ENCODE data around the gene SLC39A7. TPM values are rescaled to one million over a fixed set of nuclear protein-coding genes. Genes with fewer than 3 reads are reported as not detected.

Gene SLC39A7
- total and polyA plus RNA-seq, 2 of the 13 experiments (the other 11 are each of a cell fraction or from before 2014, with no cell fraction given): 142 to 229 TPM

GRCh38 chr6:33176906-33177305 lies 23.8 kb upstream of the SLC39A7 start:
- Histone ChIP-seq H3K4me3 (replicated peaks in 1 of 3; ENCODE audit: insufficient read depth in 1 of 3, low read depth in 2 of 3, low read length in 3 of 3) (no peak overlapping the region), H2AFZ (ENCODE audit: low read length) (no peak overlapping the region), H3K4me1 (ENCODE audit: insufficient read depth, low read length) (peaks cover 22% of the 10 kb centered on the region), H3K4me2 (ENCODE audit: low read depth, low read length) (no peak overlapping the region), H3K79me2 (ENCODE audit: insufficient read depth, low read length) (no peaks in the 10 kb centered on the region), H3K27me3 (ENCODE audit: control insufficient read depth in 1 of 2, insufficient read depth in 2 of 2, low read length in 2 of 2) (peaks cover 6 to 63% of the 10 kb centered on the region in 2 experiments; a peak in 4 of 5 replicates), H3K27ac (ENCODE audit: extremely low read length, insufficient read depth, low read length) (no peak overlapping the region), H4K20me1 (ENCODE audit: insufficient read depth, low read length) (no peaks in the 10 kb centered on the region), H3K36me3 (replicated peaks in 1 of 2; ENCODE audit: control insufficient read depth in 1 of 2, insufficient read depth in 2 of 2, low read length in 2 of 2) (no peaks in the 10 kb centered on the region), H3K9me3 (ENCODE audit: low read length) (no peaks in the 10 kb centered on the region), H3K9ac (ENCODE audit: insufficient read depth, low read depth, low read length) (no peak overlapping the region)
- ChIA-PET CTCF (ENCODE audit: low intra/inter-chr PET ratio, low total read pairs) (no interaction called here), POLR2A (no interaction called here)
- FAIRE-seq: no peak
- intact Hi-C loops (cut with micrococcal nuclease; ENCODE audit: unreplicated experiment): no loop called here
- in situ Hi-C loops (cut with HindIII; ENCODE audit: extremely low pct_ligation_motif_present, low pct_unique_long_range_greater_than_20kb): no loop called here
- BruUV-seq (replicated peaks): no TSS peak
- no peak for TF ChIP-seq TBP (CRISPR knock-in tag; IDR thresholded peaks at IDR 0.05)
- TF ChIP-seq, protein P1, sequence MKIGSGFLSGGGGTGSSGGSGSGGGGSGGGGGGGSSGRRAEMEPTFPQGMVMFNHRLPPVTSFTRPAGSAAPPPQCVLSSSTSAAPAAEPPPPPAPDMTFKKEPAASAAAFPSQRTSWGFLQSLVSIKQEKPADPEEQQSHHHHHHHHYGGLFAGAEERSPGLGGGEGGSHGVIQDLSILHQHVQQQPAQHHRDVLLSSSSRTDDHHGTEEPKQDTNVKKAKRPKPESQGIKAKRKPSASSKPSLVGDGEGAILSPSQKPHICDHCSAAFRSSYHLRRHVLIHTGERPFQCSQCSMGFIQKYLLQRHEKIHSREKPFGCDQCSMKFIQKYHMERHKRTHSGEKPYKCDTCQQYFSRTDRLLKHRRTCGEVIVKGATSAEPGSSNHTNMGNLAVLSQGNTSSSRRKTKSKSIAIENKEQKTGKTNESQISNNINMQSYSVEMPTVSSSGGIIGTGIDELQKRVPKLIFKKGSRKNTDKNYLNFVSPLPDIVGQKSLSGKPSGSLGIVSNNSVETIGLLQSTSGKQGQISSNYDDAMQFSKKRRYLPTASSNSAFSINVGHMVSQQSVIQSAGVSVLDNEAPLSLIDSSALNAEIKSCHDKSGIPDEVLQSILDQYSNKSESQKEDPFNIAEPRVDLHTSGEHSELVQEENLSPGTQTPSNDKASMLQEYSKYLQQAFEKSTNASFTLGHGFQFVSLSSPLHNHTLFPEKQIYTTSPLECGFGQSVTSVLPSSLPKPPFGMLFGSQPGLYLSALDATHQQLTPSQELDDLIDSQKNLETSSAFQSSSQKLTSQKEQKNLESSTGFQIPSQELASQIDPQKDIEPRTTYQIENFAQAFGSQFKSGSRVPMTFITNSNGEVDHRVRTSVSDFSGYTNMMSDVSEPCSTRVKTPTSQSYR (CRISPR knock-in tag; IDR thresholded peaks at IDR 0.05; ENCODE audit: borderline replicate concordance): no peak
- no peak for TF ChIP-seq ZNF451 (CRISPR knock-in tag; IDR thresholded peaks at IDR 0.05)
- no peak for TF ChIP-seq NPAS2 (CRISPR knock-in tag; IDR thresholded peaks at IDR 0.05; ENCODE audit: borderline replicate concordance)
- TF ChIP-seq SOX13 (IDR thresholded peaks at IDR 0.05): no peak
- no peak for TF ChIP-seq SOX13 (CRISPR knock-in tag; conservative IDR thresholded peaks at IDR 0.05 in 1 of 2, IDR thresholded peaks at IDR 0.05 in 1 of 2)
- no peak for TF ChIP-seq ZNF260 (CRISPR knock-in tag; IDR thresholded peaks at IDR 0.05; ENCODE audit: borderline replicate concordance, low read depth)
- no peak for TF ChIP-seq ZNF337 (CRISPR knock-in tag; IDR thresholded peaks at IDR 0.05; ENCODE audit: borderline replicate concordance, low read depth)
- TF ChIP-seq KLF13 (CRISPR knock-in tag; IDR thresholded peaks at IDR 0.05): no peak
- TF ChIP-seq CENPX (CRISPR knock-in tag; IDR thresholded peaks at IDR 0.05): no peak
- no peak for TF ChIP-seq ZNF329 (CRISPR knock-in tag; IDR thresholded peaks at IDR 0.05; ENCODE audit: low read depth)
- TF ChIP-seq ZSCAN5A (CRISPR knock-in tag; IDR thresholded peaks at IDR 0.05; ENCODE audit: borderline replicate concordance): no peak
- TF ChIP-seq RFX3 (CRISPR knock-in tag; IDR thresholded peaks at IDR 0.05): no peak
- TF ChIP-seq ZNF800 (CRISPR knock-in tag; IDR thresholded peaks at IDR 0.05): no peak
- TF ChIP-seq U2AF2 (IDR thresholded peaks at IDR 0.05; ENCODE audit: low read depth, low read length): no peak
- no peak for TF ChIP-seq KMT2B (CRISPR knock-in tag; IDR thresholded peaks at IDR 0.05)
- no peak for TF ChIP-seq ZNF629 (CRISPR knock-in tag; conservative IDR thresholded peaks at IDR 0.05)
- TF ChIP-seq ZNF792 (CRISPR knock-in tag; IDR thresholded peaks at IDR 0.05): no peak
- no peak for TF ChIP-seq ZNF747 (CRISPR knock-in tag; IDR thresholded peaks at IDR 0.05; ENCODE audit: borderline replicate concordance)
- TF ChIP-seq GATAD1 (CRISPR knock-in tag; IDR thresholded peaks at IDR 0.05): no peak
- TF ChIP-seq MAZ (IDR thresholded peaks at IDR 0.05; ENCODE audit: borderline replicate concordance, low read depth, low read length): no peak
- no peak for TF ChIP-seq MAZ (CRISPR knock-in tag; IDR thresholded peaks at IDR 0.05; ENCODE audit: low read depth)
- no peak for ATAC-seq
- WGBS (ENCODE audit: low lambda C conversion rate): 11% methylated on average over 7 of the region's 7 CpGs
- no peak for DNase-seq (ENCODE audit: low spot score)
